Lower lobe of right lung (tissue), 2 donors: ENCODE data around the gene MRTFA. TPM values are rescaled to one million over a fixed set of nuclear protein-coding genes. Genes with fewer than 3 reads are reported as not detected.

Experiments used
- ATAC-seq, 2 donors: fragments of 200-7000 bp; cut with Tn5 transposase; one replicate each; pipeline ENCODE4 v1.9.1; 2020 to 2022; ENCODE audit warnings: mild to moderate bottlenecking in 2 of 2, moderate library complexity in 2 of 2
- DNase-seq: peaks from one replicate; pipeline ENCODE4 v3.0.0-alpha.2; 2020
- H3K27ac ChIP-seq: fragments of 200-600 bp; one replicate; pipeline ENCODE4 v1.8.0; 2022
- H3K27me3 ChIP-seq: fragments of 200-600 bp; one replicate; pipeline ENCODE4 v1.8.0; 2022; ENCODE audit warnings: low read depth
- H3K36me3 ChIP-seq: fragments of 200-600 bp; one replicate; pipeline ENCODE4 v1.8.0; 2022; ENCODE audit warnings: mild to moderate bottlenecking
- H3K4me1 ChIP-seq: fragments of 200-600 bp; one replicate; pipeline ENCODE4 v1.8.0; 2022
- H3K4me3 ChIP-seq: fragments of 200-600 bp; one replicate; pipeline ENCODE4 v1.8.0; 2022; ENCODE audit warnings: mild to moderate bottlenecking
- H3K9me3 ChIP-seq: fragments of 200-600 bp; one replicate; pipeline ENCODE4 v1.8.0; 2022
- intact Hi-C: fragments of 100-400 bp; cut with DNase I; formaldehyde crosslinking; loops from one replicate; pipeline ENCODE4 v1.11.0; 2022
- total RNA-seq: library from RNA; stranded (reverse); fragmentation: NEBNext Ultra II Directional; extraction: Animal tissue kit (Norgen Biotek cat#: 25700); gene quantifications from one replicate; pipeline ENCODE4 v1.2.1, GENCODE V29; 2021
- TF ChIP-seq, protein P1 (sequence below): fragments of 200-600 bp; IDR thresholded peaks from one replicate; pipeline ENCODE4 v1.8.0; 2022; ENCODE audit warnings: antibody characterized with exemption, mild to moderate bottlenecking
- donor health status: DM: no; HTN: yes; CAD: no; lungs with severe emphysema.

Gene MRTFA
- total RNA-seq, 1 donor from 2014 or later: 54.2 TPM

DNA sequence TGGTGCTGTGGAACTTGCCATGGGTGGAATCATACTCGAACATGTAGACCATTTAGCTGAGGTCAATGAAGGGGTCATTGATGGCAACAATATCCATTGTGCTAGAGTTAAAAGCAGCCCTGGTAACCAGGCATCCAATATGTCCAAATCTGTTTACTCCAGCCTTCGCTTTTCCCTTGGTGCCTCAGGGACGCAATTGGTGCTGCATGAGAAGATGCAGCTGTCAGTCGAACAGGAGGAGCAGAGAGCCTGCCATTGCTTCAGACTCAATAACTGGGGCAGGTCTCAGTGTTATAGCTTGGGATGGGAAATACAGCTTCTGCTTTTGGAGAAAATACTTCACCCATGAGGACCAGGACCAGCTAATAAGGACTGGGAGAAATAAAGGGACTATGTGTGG is 37.8 kb upstream of the MRTFA start:
- ATAC-seq: no peak
- peaks cover 7% of the 10 kb centered on the region for H3K27me3 ChIP-seq
- H3K4me1 ChIP-seq: peaks cover 6% of the 10 kb centered on the region
- no peak overlapping the region for H3K4me3 ChIP-seq
- no peaks in the 10 kb centered on the region for H3K9me3 ChIP-seq
- intact Hi-C loops: no loop called here
- TF ChIP-seq, protein P1, sequence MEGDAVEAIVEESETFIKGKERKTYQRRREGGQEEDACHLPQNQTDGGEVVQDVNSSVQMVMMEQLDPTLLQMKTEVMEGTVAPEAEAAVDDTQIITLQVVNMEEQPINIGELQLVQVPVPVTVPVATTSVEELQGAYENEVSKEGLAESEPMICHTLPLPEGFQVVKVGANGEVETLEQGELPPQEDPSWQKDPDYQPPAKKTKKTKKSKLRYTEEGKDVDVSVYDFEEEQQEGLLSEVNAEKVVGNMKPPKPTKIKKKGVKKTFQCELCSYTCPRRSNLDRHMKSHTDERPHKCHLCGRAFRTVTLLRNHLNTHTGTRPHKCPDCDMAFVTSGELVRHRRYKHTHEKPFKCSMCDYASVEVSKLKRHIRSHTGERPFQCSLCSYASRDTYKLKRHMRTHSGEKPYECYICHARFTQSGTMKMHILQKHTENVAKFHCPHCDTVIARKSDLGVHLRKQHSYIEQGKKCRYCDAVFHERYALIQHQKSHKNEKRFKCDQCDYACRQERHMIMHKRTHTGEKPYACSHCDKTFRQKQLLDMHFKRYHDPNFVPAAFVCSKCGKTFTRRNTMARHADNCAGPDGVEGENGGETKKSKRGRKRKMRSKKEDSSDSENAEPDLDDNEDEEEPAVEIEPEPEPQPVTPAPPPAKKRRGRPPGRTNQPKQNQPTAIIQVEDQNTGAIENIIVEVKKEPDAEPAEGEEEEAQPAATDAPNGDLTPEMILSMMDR: no peak
- no peaks in the 10 kb centered on the region for H3K36me3 ChIP-seq
- no peak for DNase-seq
- H3K27ac ChIP-seq: no peak overlapping the region

DNA sequence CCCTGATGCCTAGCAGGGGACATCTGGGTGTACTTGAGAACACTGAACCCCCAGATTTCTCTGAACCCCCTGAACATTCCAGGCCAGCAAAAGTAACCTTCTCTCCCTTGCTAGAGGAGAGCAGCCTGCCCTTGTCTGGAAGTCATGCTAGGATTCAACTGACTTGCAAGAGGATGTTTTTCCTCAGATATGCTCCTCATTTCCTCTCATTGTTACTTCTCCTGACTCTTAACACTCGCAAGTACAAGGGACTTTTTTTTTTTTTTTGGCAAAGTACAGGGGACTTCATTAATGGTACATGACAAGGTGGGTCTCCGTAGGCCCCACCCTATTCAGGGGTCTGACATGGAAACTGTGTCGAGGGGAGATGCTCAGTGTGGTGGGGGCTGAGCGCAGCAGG is 36.5 kb upstream of the MRTFA start:
- Histone ChIP-seq H3K27ac (no peak overlapping the region), H3K27me3 (no peaks in the 10 kb centered on the region), H3K4me1 (no peaks in the 10 kb centered on the region), H3K36me3 (no peaks in the 10 kb centered on the region), H3K4me3 (no peak overlapping the region), H3K9me3 (no peaks in the 10 kb centered on the region)
- no peak for ATAC-seq
- intact Hi-C loops: no loop called here
- no peak for DNase-seq
- TF ChIP-seq, protein P1: no peak

DNA sequence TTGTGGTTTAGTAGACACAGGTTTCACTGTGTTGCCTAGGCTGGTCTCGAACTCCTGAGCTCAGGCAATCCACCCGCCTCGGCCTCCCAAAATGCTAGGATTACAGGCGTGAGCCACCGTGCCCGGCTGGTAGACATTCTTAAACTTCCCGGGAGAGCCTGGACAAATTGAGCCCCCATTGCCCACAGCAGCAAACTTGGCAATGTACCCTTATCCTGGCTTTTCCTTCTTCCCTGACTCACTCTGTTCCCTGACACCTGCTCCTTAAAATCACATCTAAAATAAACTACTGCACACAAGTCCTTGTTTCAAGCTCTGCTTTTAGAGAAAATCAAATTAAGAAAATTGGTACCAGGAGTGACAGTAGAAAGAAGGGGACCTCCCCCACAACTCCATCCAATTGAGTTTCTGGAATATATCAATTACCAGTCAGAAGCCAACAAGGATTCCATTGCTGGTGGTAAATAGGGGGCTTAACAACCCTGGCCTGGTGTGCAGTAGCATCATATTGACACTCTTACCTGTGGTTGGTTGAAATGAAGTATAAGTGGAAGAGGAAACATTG is 35.4 kb upstream of the MRTFA start:
- Histone ChIP-seq H3K4me1 (no peaks in the 10 kb centered on the region), H3K27ac (no peak overlapping the region), H3K36me3 (no peaks in the 10 kb centered on the region), H3K4me3 (no peak overlapping the region), H3K27me3 (no peaks in the 10 kb centered on the region), H3K9me3 (no peaks in the 10 kb centered on the region)
- intact Hi-C loops: no loop called here
- DNase-seq (no peak), ATAC-seq (no peak)
- TF ChIP-seq, protein P1: no peak

DNA sequence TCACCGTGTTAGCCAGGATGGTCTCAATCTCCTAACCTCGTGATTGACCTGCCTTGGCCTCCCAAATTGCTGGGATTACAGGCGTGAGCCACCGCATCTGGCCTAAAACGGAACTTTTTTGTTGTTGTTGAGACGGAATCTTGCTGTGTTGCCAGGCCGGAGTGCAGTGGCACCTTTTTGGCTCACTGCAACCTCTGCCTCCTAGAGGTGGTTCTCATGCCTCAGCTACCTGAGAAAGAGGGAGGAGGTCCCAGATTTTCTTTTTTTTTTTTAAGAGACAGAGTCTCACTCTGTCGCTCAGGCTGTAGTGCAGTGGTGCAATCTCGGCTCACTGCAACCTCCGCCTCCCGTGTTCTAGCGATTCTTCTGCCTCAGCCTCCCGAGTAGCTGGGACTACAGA is 34.9 kb upstream of the MRTFA start:
- DNase-seq (no peak), ATAC-seq (no peak)
- Histone ChIP-seq H3K4me3 (no peak overlapping the region), H3K4me1 (no peaks in the 10 kb centered on the region), H3K9me3 (no peaks in the 10 kb centered on the region), H3K36me3 (no peaks in the 10 kb centered on the region), H3K27me3 (no peaks in the 10 kb centered on the region), H3K27ac (no peak overlapping the region)
- intact Hi-C loops: no loop called here
- TF ChIP-seq, protein P1: no peak

DNA sequence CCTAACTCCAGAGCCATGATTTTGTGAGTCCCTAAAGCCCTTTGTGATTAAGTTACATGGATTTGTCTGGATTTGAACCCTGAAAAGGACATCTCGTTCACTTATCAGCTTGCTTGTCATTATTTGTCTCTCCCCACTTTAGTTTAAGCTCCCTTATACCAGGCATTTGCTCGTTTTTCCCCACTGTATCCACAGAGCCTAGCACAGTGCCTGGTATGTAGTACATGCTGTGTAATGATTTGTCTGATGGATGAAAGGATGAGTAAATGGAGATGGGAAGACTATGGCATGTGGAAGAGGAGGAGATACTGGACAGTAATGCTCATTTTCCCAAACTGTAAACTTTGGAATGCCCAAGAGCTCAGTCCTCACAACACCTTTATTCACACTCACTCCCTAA is 33.5 kb upstream of the MRTFA start:
- H3K4me1 ChIP-seq: peaks cover 7% of the 10 kb centered on the region
- intact Hi-C loops: no loop called here
- H3K9me3 ChIP-seq: no peaks in the 10 kb centered on the region
- no peaks in the 10 kb centered on the region for H3K36me3 ChIP-seq
- no peaks in the 10 kb centered on the region for H3K27me3 ChIP-seq
- H3K4me3 ChIP-seq: no peak overlapping the region
- TF ChIP-seq, protein P1: no peak
- ATAC-seq (no peak), DNase-seq (no peak)
- H3K27ac ChIP-seq: no peak overlapping the region
